Neuron (in vitro differentiated cells): ENCODE results near the gene POLH.
"Not testable (repeated sequence)": the region's sequence is repeated elsewhere in the genome, so short reads cannot be mapped to it uniquely, and the experiment has no call there.

Experiments
- H2AFZ ChIP-seq: one replicate; pipeline ENCODE4 v1.6.1; 2013; ENCODE audit warnings: low read depth, mild to moderate bottlenecking, inconsistent platforms, low read length, moderate library complexity
- H3K27me3 ChIP-seq: one replicate; pipeline ENCODE4 v1.6.1; 2013; ENCODE audit warnings: low read length; ENCODE audit not compliant: insufficient read depth
- H3K36me3 ChIP-seq: one replicate; pipeline ENCODE4 v1.6.1; 2013; ENCODE audit warnings: low read length; ENCODE audit not compliant: insufficient read depth
- H3K4me1 ChIP-seq: one replicate; pipeline ENCODE4 v1.6.1; 2013; ENCODE audit warnings: low read length; ENCODE audit not compliant: insufficient read depth
- H3K4me3 ChIP-seq: 2 replicates; pipeline ENCODE4 v1.5.1; 2013; ENCODE audit warnings: mild to moderate bottlenecking, low read length, moderate library complexity
- H3K9me3 ChIP-seq: one replicate; pipeline ENCODE4 v1.6.1; 2013; ENCODE audit warnings: low read length

POLH gene

GRCh38 chr6:43575772-43576551 is at the start of gene POLH, which contains the start of gene XPO5:
Gene POLH, plus strand, starts transcription at chr6:43576185. Its CDS starts 6,135 bp downstream, at chr6:43582320.
Gene XPO5, minus strand, starts transcription at chr6:43576038. Its CDS starts 174 bp downstream, at chr6:43575864.
- Histone ChIP-seq H2AFZ (peak within 1 kb of the TSS; percentile 62), H3K36me3 (peaks cover 25% of the 10 kb centered on the region), H3K9me3 (peaks cover 3% of the 10 kb centered on the region), H3K4me3 (peak within 1 kb of the TSS; percentile 86), H3K4me1 (peaks cover 15% of the 10 kb centered on the region), H3K27me3 (no peaks in the 10 kb centered on the region)

- Histone ChIP-seq H3K36me3 (peaks cover 58% of the 10 kb centered on the region), H3K27me3 (no peaks in the 10 kb centered on the region), H3K4me1 (no peaks in the 10 kb centered on the region), H3K4me3 (no peak overlapping the region), H2AFZ (no peak overlapping the region), H3K9me3 (no peaks in the 10 kb centered on the region)
Measured at GRCh38 chr6:43532201-43532600, 43.8 kb upstream of the POLH start.

- H3K4me1 ChIP-seq, H3K27me3 ChIP-seq, H3K9me3 ChIP-seq, H3K4me3 ChIP-seq, H2AFZ ChIP-seq: not testable (repeated sequence)
- H3K36me3 ChIP-seq, result peaks cover 40% of the 10 kb centered on the region
Measured at GRCh38 chr6:43538986-43539385, 37.0 kb upstream of the POLH start.

GRCh38 chr6:43539409-43539808 is 36.6 kb upstream of the POLH start:
- not testable (repeated sequence) for H3K4me1 ChIP-seq, H2AFZ ChIP-seq, H3K27me3 ChIP-seq, H3K4me3 ChIP-seq, H3K9me3 ChIP-seq
- peaks cover 41% of the 10 kb centered on the region for H3K36me3 ChIP-seq

DNA sequence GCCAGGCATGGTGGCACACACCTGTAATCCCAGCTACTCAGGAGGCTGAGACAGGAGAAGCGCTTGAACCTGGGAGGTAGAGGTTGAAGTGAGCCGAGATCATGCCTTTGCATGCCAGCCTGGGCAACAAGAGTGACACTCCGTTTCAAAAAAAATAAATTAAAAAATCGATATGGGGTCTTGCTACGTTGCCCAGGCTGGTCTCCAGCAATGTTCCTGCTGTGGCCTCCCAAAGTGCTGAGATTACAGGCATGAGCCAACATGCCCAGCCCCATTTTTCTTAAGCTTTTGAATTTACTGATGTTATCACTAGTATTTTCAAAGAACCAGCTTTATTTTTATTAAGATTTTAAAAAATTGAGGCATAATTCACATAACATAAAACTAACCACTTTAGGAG is 35.5 kb upstream of the POLH start:
- Histone ChIP-seq H3K36me3 (peaks cover 46% of the 10 kb centered on the region), H3K9me3 (no peaks in the 10 kb centered on the region), H3K4me3 (no peak overlapping the region), H2AFZ (no peak overlapping the region), H3K4me1 (no peaks in the 10 kb centered on the region), H3K27me3 (no peaks in the 10 kb centered on the region)

DNA sequence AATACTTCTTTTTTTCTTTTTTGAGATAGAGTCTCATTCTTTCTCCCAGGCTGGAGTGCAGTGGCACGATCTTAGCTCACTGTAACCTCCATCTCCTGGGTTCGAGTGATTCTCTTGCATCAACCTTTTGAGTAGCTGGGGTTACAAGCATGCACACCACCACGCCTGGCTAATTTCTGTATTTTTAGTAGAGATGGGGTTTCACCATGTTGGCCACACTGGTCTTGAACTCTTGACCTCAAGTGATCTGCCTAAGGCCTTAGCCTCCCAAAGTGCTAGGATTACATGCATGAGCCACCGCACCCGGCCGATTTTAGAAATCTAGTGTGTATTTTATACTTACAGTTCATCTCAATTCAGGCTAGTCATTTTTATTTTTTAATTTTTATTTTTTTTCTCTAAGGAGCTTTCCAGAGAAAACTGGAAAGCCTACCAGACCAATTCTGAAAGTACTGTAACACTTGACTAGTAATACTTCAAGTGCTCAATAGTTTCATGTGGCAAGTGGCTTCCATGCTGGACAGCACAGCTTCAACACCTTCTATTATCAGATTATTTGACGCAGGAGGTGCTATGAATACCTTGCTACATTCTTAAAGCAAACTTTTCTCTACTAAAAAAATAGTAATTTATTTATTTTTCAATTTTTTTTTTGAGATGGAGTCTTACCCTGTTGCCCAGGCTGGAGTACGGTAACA is 34.1 kb upstream of the POLH start:
- Histone ChIP-seq H3K9me3 (no peaks in the 10 kb centered on the region), H2AFZ (no peak overlapping the region), H3K27me3 (no peaks in the 10 kb centered on the region), H3K4me1 (no peaks in the 10 kb centered on the region), H3K36me3 (peaks cover 58% of the 10 kb centered on the region), H3K4me3 (no peak overlapping the region)

DNA sequence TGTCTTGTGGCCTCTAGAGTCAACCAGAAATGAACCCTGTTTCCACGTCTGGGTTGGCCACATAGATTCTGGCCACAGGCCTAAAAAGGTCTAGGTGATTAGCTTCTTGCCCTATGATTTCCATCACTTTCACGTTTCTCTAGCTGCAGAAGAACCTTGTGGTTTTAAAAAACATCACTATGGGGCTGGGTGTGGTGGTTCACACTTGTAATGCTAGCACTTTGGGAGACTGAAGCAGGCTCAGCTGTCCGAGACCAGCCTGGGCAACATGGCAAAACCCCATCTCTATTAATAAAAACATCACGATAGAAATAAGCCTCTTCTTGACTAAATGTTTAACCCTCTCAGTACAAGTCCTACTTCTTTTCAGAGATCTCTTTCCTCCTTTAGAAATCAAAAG is 31.5 kb upstream of the POLH start:
- Histone ChIP-seq H3K4me3 (no peak overlapping the region), H3K36me3 (peaks cover 65% of the 10 kb centered on the region), H3K27me3 (no peaks in the 10 kb centered on the region), H2AFZ (no peak overlapping the region), H3K4me1 (no peaks in the 10 kb centered on the region), H3K9me3 (no peaks in the 10 kb centered on the region)

- Histone ChIP-seq H3K9me3 (no peaks in the 10 kb centered on the region), H2AFZ (no peak overlapping the region), H3K4me1 (no peaks in the 10 kb centered on the region), H3K27me3 (no peaks in the 10 kb centered on the region), H3K36me3 (peaks cover 74% of the 10 kb centered on the region), H3K4me3 (no peak overlapping the region)
Measured at GRCh38 chr6:43547222-43547621, 28.8 kb upstream of the POLH start.

DNA sequence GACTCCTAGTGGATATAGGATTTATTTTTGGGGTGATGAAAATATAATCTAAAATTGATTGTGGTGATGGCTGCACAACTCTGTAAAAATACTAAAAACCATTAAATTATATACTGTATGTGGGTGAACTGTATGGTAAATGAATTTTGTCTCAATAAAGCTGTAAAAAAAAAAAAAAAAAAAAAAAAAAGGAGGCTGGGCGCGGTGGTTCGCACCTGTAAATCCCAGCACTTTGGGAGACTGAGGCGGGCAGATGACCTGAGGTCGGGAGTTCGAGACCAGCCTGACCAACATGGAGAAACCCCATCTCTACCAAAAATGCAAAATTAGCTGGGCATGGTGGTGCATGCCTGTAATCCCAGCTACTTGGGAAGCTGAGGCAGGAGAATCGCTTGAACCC is 18.4 kb upstream of the POLH start:
- not testable (repeated sequence) for H2AFZ ChIP-seq, H3K9me3 ChIP-seq, H3K27me3 ChIP-seq, H3K4me3 ChIP-seq, H3K4me1 ChIP-seq
- H3K36me3 ChIP-seq, result peaks cover 88% of the 10 kb centered on the region

- Histone ChIP-seq H3K36me3 (peaks cover 86% of the 10 kb centered on the region), H3K4me1 (no peaks in the 10 kb centered on the region), H3K4me3 (no peak overlapping the region), H2AFZ (no peak overlapping the region), H3K9me3 (no peaks in the 10 kb centered on the region), H3K27me3 (no peaks in the 10 kb centered on the region)
Measured at GRCh38 chr6:43559328-43559727, 16.7 kb upstream of the POLH start.

- H3K36me3 ChIP-seq, result peaks cover 59% of the 10 kb centered on the region
- peaks cover 9% of the 10 kb centered on the region for H3K4me1 ChIP-seq
- H3K27me3 ChIP-seq, result no peaks in the 10 kb centered on the region
- no peak overlapping the region for H2AFZ ChIP-seq
- H3K4me3 ChIP-seq, result no peak overlapping the region
- H3K9me3 ChIP-seq, result no peaks in the 10 kb centered on the region
Measured at GRCh38 chr6:43570876-43571441, 5.0 kb upstream of the POLH start.

DNA sequence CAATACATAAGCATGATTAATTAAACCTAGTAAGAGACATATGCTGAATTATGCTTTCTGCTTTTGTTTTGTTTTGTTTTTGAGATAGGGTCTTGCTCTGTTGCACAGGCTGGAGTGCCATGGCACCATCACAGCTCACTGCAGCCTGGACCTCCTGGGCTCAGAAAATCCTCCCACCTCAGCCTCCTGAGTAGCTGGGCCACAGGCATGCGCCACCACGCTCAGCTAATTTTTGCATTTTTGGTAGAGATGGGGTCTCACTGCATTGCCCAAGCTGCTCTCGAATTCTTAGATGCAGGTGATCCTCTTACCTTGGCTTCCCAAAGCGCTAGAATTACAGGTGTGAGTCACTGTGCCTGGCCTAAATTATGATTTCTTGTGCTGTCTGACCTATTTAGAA is 4.0 kb upstream of the POLH start:
- Histone ChIP-seq H2AFZ (no peak overlapping the region), H3K36me3 (peaks cover 52% of the 10 kb centered on the region), H3K27me3 (no peaks in the 10 kb centered on the region), H3K4me3 (no peak overlapping the region), H3K9me3 (no peaks in the 10 kb centered on the region), H3K4me1 (peaks cover 11% of the 10 kb centered on the region)

GRCh38 chr6:43575105-43575771 is 747 bp upstream of the POLH start:
- H3K27me3 ChIP-seq, result no peaks in the 10 kb centered on the region
- peaks cover 32% of the 10 kb centered on the region for H3K36me3 ChIP-seq
- peak overlapping the region; percentile 62 for H2AFZ ChIP-seq

More at GRCh38 chr6:43575105-43575771, 747 bp upstream of the POLH start:
- peak overlapping the region; percentile 86 for H3K4me3 ChIP-seq
- H3K4me1 ChIP-seq, result peaks cover 15% of the 10 kb centered on the region
- H3K9me3 ChIP-seq, result peaks cover 3% of the 10 kb centered on the region
